ENCODE measurements around the gene MLLT1.

DNA sequence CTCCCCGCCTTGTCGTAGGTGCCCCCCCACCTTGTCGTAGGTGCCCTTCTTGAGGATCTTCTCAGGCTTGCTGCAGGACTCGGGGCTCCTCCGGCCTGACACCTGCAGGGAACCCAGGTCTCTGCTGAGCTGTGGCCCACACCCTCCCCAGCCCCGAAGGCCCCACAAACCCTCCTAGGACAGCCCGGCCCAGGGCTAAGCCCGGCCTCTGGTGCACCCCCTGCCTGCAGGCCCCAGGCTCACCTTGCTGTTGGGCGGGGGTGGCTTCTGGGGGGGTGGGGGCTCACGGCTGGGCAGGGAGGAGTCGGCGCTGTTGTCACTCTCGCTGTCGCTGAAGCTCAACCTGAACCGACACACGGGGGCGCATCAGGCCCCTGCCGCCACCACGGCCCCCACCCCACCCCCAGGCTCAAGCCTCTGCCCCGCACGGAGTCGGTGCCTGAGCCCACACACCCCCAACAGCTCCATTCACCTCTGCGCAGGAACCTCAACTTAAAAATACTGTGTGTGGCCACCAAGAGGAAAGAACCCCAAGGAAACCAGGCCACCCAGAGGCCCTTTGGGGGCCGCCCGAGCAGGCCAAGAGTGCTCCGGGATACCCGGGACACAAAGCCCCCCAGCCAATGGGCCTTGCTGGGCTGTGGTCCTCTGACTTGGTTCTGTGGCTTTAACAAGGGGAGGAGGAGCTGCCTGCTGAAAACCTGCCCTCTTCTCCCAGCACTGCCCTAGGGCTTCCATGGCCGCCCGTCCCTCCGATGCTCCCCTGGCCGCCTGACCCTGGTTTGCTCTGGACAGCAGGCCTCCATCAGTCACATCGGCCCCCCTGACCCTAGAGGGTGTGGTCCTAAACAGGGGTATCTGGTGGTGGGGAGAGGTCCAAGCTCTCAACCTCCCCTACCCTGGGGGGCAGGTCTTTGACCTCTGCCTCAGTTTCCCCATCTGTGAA, 65.8 kb downstream of the MLLT1 start:
- no peak for TF ChIP-seq CTCF (IDR thresholded peaks at IDR 0.05)
- TF ChIP-seq EZH2phosphoT487 (IDR thresholded peaks at IDR 0.05) = no peak
- TF ChIP-seq EZH2 (IDR thresholded peaks at IDR 0.05) = no peak
